ENCODE measurements around the gene KBTBD4. TPM values are rescaled to one million over a fixed set of nuclear protein-coding genes. Genes with fewer than 3 reads are reported as not detected.

Gene KBTBD4
- total RNA-seq = 20.3 and 20.8 TPM in 2 replicates

GRCh38 chr11:47578524-47579494, at the start of gene KBTBD4, which contains the start of gene NDUFS3:
TSS of gene KBTBD4 (minus strand) at chr11:47578970. CDS start at chr11:47578951, 19 bp downstream.
TSS of gene NDUFS3 (plus strand) at chr11:47579074. CDS start at chr11:47579092, 18 bp downstream.

GRCh38 chr11:47593934-47594855, 15.4 kb upstream of the KBTBD4 start, which contains the start of gene C1QTNF4:
TSS of gene C1QTNF4 (minus strand) at chr11:47594411. CDS start at chr11:47590810, 3,601 bp downstream.

GRCh38 chr11:47586098-47586855, 7.5 kb upstream of the KBTBD4 start, which contains the start of gene FAM180B:
TSS of gene FAM180B (plus strand) at chr11:47586678. CDS start at chr11:47586769, 91 bp downstream.

GRCh38 chr11:47565340-47566148, 13.2 kb downstream of the KBTBD4 start, which contains the start of gene PTPMT1:
TSS of gene PTPMT1 (plus strand) at chr11:47565599. CDS start at chr11:47565623, 24 bp downstream.

GRCh38 chr11:47552566-47553405, 26.0 kb downstream of the KBTBD4 start, which contains the start of gene CELF1:
TSS of gene CELF1 (minus strand) at chr11:47553132. CDS start at chr11:47499523, 53,609 bp downstream.

Other genes starting within 250 kb of the KBTBD4 start
- gene MYBPC3, start 226.3 kb downstream of the KBTBD4 start, total RNA-seq = not detected in 2 replicates
- gene SPI1, start 200.4 kb downstream of the KBTBD4 start, total RNA-seq = not detected in 2 replicates
- gene SLC39A13, start 170.4 kb downstream of the KBTBD4 start, total RNA-seq = 38.4 and 47.0 TPM in 2 replicates
- gene PSMC3, start 152.5 kb downstream of the KBTBD4 start, total RNA-seq = 165 and 186 TPM in 2 replicates
- 0.18 TPM in 1 of 2 replicates, not detected in the other for gene RAPSN, start 129.8 kb downstream of the KBTBD4 start, total RNA-seq
- gene CELF1, start 25.8 kb downstream of the KBTBD4 start, total RNA-seq = 60.4 and 65.7 TPM in 2 replicates
- gene PTPMT1, start 13.4 kb downstream of the KBTBD4 start, total RNA-seq = 62.2 and 75.3 TPM in 2 replicates
- 75.7 and 82.6 TPM in 2 replicates for gene NDUFS3, start 104 bp upstream of the KBTBD4 start, total RNA-seq
- gene FAM180B, start 7.7 kb upstream of the KBTBD4 start, total RNA-seq = 0.09 TPM in 1 of 2 replicates, not detected in the other
- 0.09 TPM in 1 of 2 replicates, not detected in the other for gene C1QTNF4, start 15.4 kb upstream of the KBTBD4 start, total RNA-seq
- gene MTCH2, start 63.6 kb upstream of the KBTBD4 start, total RNA-seq = 62.7 and 70.1 TPM in 2 replicates
- 0.83 and 2.0 TPM in 2 replicates for gene AGBL2, start 136.4 kb upstream of the KBTBD4 start, total RNA-seq
- 56.7 and 58.9 TPM in 2 replicates for gene FNBP4, start 188.4 kb upstream of the KBTBD4 start, total RNA-seq

All from smooth muscle cell of bladder (primary cell).